Amniotic epithelial cell (primary cell): Measurements from ENCODE around the gene CDC42SE2.

Experiments
- DNase-seq: peaks from one replicate; pipeline ENCODE4 v3.0.0-alpha.2; 2010; ENCODE audit warnings: low read depth

The CDC42SE2 gene

GRCh38 chr5:131263648-131264450 lies at the start of gene CDC42SE2:
Gene CDC42SE2 (plus strand): TSS chr5:131264053. CDS start chr5:131359494, 95,441 bp downstream.
- peak; percentile 70 for DNase-seq

GRCh38 chr5:131214609-131215227 lies 49.1 kb upstream of the CDC42SE2 start:
- DNase-seq, result no peak

GRCh38 chr5:131217791-131218190 lies 46.1 kb upstream of the CDC42SE2 start:
- DNase-seq, result no peak

- DNase-seq, result no peak
Measured at GRCh38 chr5:131218392-131218791, 45.5 kb upstream of the CDC42SE2 start.

- DNase-seq, result no peak
Measured at GRCh38 chr5:131220566-131220965, 43.3 kb upstream of the CDC42SE2 start.

- no peak for DNase-seq
Measured at GRCh38 chr5:131221008-131221703, 42.7 kb upstream of the CDC42SE2 start.

GRCh38 chr5:131221888-131222287 lies 42.0 kb upstream of the CDC42SE2 start:
- peak; percentile 36 for DNase-seq

GRCh38 chr5:131222731-131223130 lies 41.1 kb upstream of the CDC42SE2 start:
- no peak for DNase-seq

GRCh38 chr5:131223751-131224386 lies 40.0 kb upstream of the CDC42SE2 start:
- DNase-seq, result no peak

GRCh38 chr5:131224387-131225201 lies 39.3 kb upstream of the CDC42SE2 start:
- DNase-seq, result no peak

GRCh38 chr5:131225282-131225974 lies 38.4 kb upstream of the CDC42SE2 start:
- no peak for DNase-seq

GRCh38 chr5:131226899-131227298 lies 37.0 kb upstream of the CDC42SE2 start:
- peak; percentile 20 for DNase-seq

GRCh38 chr5:131228646-131229045 lies 35.2 kb upstream of the CDC42SE2 start:
- no peak for DNase-seq

- DNase-seq, result no peak
Measured at GRCh38 chr5:131229623-131230022, 34.2 kb upstream of the CDC42SE2 start.

GRCh38 chr5:131230406-131230805 lies 33.4 kb upstream of the CDC42SE2 start:
- no peak for DNase-seq

GRCh38 chr5:131239686-131240085 lies 24.2 kb upstream of the CDC42SE2 start:
- no peak for DNase-seq

GRCh38 chr5:131242728-131243255 lies 21.1 kb upstream of the CDC42SE2 start:
- DNase-seq, result peak; percentile 77

- no peak for DNase-seq
Measured at GRCh38 chr5:131245312-131245711, 18.5 kb upstream of the CDC42SE2 start.

- no peak for DNase-seq
Measured at GRCh38 chr5:131245948-131246347, 17.9 kb upstream of the CDC42SE2 start.

- DNase-seq, result no peak
Measured at GRCh38 chr5:131246504-131246903, 17.3 kb upstream of the CDC42SE2 start.
